ENCODE measurements around the gene TOR1A.
A peak's percentile ranks its signal among the peaks of the same experiment; 100 is the strongest.

The TOR1A gene

GRCh38 chr9:129775448-129775798 lies 48.5 kb downstream of the TOR1A start:
- CTCF ChIA-PET, result interaction anchor here (0.9 to 3.8 kb wide), 9 partner anchors 9 to 49 kb away, joined by 3 to 28 read pairs (median 7); no protein-coding TSS in a partner anchor
- peak in 2 of 3 donors; percentile 34 to 58 for DNase-seq
- 60% methylated on average over 1 of the region's 2 CpGs for WGBS (ENCODE audit: insufficient coverage)
- no peaks in the 10 kb centered on the region for H3K36me3 ChIP-seq (ENCODE audit: control insufficient read depth in 4 of 4, insufficient read depth in 4 of 4, low read length in 3 of 4)
- no peaks in the 10 kb centered on the region for H3K9me3 ChIP-seq (ENCODE audit: control extremely low read depth in 1 of 5, control insufficient read depth in 4 of 5, insufficient read depth in 2 of 5, low read depth in 1 of 5, low read length in 4 of 5)
- POLR2A ChIA-PET, result no interaction called here
- no peak overlapping the region for H3K27ac ChIP-seq (ENCODE audit: insufficient read depth in 1 of 2, low read depth in 1 of 2, low read length in 2 of 2, poor library complexity in 1 of 2, severe bottlenecking in 2 of 2)
- H3K4me1 ChIP-seq (ENCODE audit: control extremely low read depth in 1 of 4, control insufficient read depth in 4 of 4, insufficient read depth in 4 of 4, low read length in 3 of 4), result peaks cover 7 to 23% (median 20%) of the 10 kb centered on the region in 4 experiments
- no peak overlapping the region for H3K4me3 ChIP-seq (ENCODE audit: control insufficient read depth in 1 of 7, extremely low read depth in 1 of 7, insufficient read depth in 4 of 7, low read depth in 2 of 7, low read length in 6 of 7)
- H3K27me3 ChIP-seq (replicated peaks in 2 of 5; ENCODE audit: control insufficient read depth in 4 of 5, insufficient read depth in 5 of 5, low read length in 4 of 5), result peaks cover 0 to 14% (median 0%) of the 10 kb centered on the region in 5 experiments

- no peak overlapping the region for H3K4me3 ChIP-seq (ENCODE audit: control insufficient read depth in 1 of 7, extremely low read depth in 1 of 7, insufficient read depth in 4 of 7, low read depth in 2 of 7, low read length in 6 of 7)
- H3K36me3 ChIP-seq (ENCODE audit: control insufficient read depth in 4 of 4, insufficient read depth in 4 of 4, low read length in 3 of 4), result no peaks in the 10 kb centered on the region
- H3K27ac ChIP-seq (ENCODE audit: insufficient read depth in 1 of 2, low read depth in 1 of 2, low read length in 2 of 2, poor library complexity in 1 of 2, severe bottlenecking in 2 of 2), result no peak overlapping the region
- ChIA-PET POLR2A (no interaction called here), CTCF (interaction anchor here (0.9 to 3.8 kb wide), 7 partner anchors 9 to 37 kb away, joined by 3 to 28 read pairs (median 4); no protein-coding TSS in a partner anchor)
- H3K4me1 ChIP-seq (ENCODE audit: control extremely low read depth in 1 of 4, control insufficient read depth in 4 of 4, insufficient read depth in 4 of 4, low read length in 3 of 4), result peaks cover 7 to 23% (median 20%) of the 10 kb centered on the region in 4 experiments
- 90% methylated on average over 18 of the region's 20 CpGs for WGBS (ENCODE audit: insufficient coverage)
- H3K9me3 ChIP-seq (ENCODE audit: control extremely low read depth in 1 of 5, control insufficient read depth in 4 of 5, insufficient read depth in 2 of 5, low read depth in 1 of 5, low read length in 4 of 5), result no peaks in the 10 kb centered on the region
- no peak for DNase-seq
- peaks cover 0 to 11% (median 0%) of the 10 kb centered on the region in 5 experiments for H3K27me3 ChIP-seq (replicated peaks in 2 of 5; ENCODE audit: control insufficient read depth in 4 of 5, insufficient read depth in 5 of 5, low read length in 4 of 5)
Measured at GRCh38 chr9:129774791-129775447, 49.0 kb downstream of the TOR1A start.

- DNase-seq, result no peak
- Histone ChIP-seq H3K36me3 (ENCODE audit: control insufficient read depth in 4 of 4, insufficient read depth in 4 of 4, low read length in 3 of 4) (no peaks in the 10 kb centered on the region), H3K4me1 (ENCODE audit: control extremely low read depth in 1 of 4, control insufficient read depth in 4 of 4, insufficient read depth in 4 of 4, low read length in 3 of 4) (peaks cover 6 to 21% (median 20%) of the 10 kb centered on the region in 4 experiments), H3K9me3 (ENCODE audit: control extremely low read depth in 1 of 5, control insufficient read depth in 4 of 5, insufficient read depth in 2 of 5, low read depth in 1 of 5, low read length in 4 of 5) (no peaks in the 10 kb centered on the region), H3K4me3 (ENCODE audit: control insufficient read depth in 1 of 7, extremely low read depth in 1 of 7, insufficient read depth in 4 of 7, low read depth in 2 of 7, low read length in 6 of 7) (no peak overlapping the region), H3K27me3 (replicated peaks in 2 of 5; ENCODE audit: control insufficient read depth in 4 of 5, insufficient read depth in 5 of 5, low read length in 4 of 5) (peaks cover 0 to 11% (median 0%) of the 10 kb centered on the region in 5 experiments), H3K27ac (ENCODE audit: insufficient read depth in 1 of 2, low read depth in 1 of 2, low read length in 2 of 2, poor library complexity in 1 of 2, severe bottlenecking in 2 of 2) (no peak overlapping the region)
- WGBS (ENCODE audit: insufficient coverage), result 90% methylated on average over 2 of the region's 10 CpGs
- ChIA-PET POLR2A (no interaction called here), CTCF (interaction anchor here (0.9 to 2.9 kb wide), 4 partner anchors 9 to 36 kb away, joined by 3 to 13 read pairs (median 4); no protein-coding TSS in a partner anchor)
Measured at GRCh38 chr9:129773262-129774048, 50.5 kb downstream of the TOR1A start.

- ChIA-PET CTCF (interaction anchor here (1.0 kb wide), 1 partner anchor 10 kb away, joined by 3 read pairs; no protein-coding TSS in a partner anchor), POLR2A (no interaction called here)
- WGBS (ENCODE audit: insufficient coverage), result 90% methylated on average over 5 of the region's 5 CpGs
- H3K4me3 ChIP-seq (ENCODE audit: control insufficient read depth in 1 of 7, extremely low read depth in 1 of 7, insufficient read depth in 4 of 7, low read depth in 2 of 7, low read length in 6 of 7), result no peak overlapping the region
- H3K27ac ChIP-seq (ENCODE audit: insufficient read depth in 1 of 2, low read depth in 1 of 2, low read length in 2 of 2, poor library complexity in 1 of 2, severe bottlenecking in 2 of 2), result no peak overlapping the region
- DNase-seq, result no peak
- no peaks in the 10 kb centered on the region for H3K36me3 ChIP-seq (ENCODE audit: control insufficient read depth in 4 of 4, insufficient read depth in 4 of 4, low read length in 3 of 4)
- no peaks in the 10 kb centered on the region for H3K4me1 ChIP-seq (ENCODE audit: control extremely low read depth in 1 of 4, control insufficient read depth in 4 of 4, insufficient read depth in 4 of 4, low read length in 3 of 4)
- peaks cover 0 to 11% (median 0%) of the 10 kb centered on the region in 5 experiments for H3K27me3 ChIP-seq (replicated peaks in 2 of 5; ENCODE audit: control insufficient read depth in 4 of 5, insufficient read depth in 5 of 5, low read length in 4 of 5)
- no peaks in the 10 kb centered on the region for H3K9me3 ChIP-seq (ENCODE audit: control extremely low read depth in 1 of 5, control insufficient read depth in 4 of 5, insufficient read depth in 2 of 5, low read depth in 1 of 5, low read length in 4 of 5)
Measured at GRCh38 chr9:129770741-129771140, 53.2 kb downstream of the TOR1A start.

GRCh38 chr9:129769669-129770068 lies 54.3 kb downstream of the TOR1A start:
- ChIA-PET CTCF (no interaction called here), POLR2A (no interaction called here)
- peaks cover 0 to 10% (median 0%) of the 10 kb centered on the region in 5 experiments for H3K27me3 ChIP-seq (replicated peaks in 2 of 5; ENCODE audit: control insufficient read depth in 4 of 5, insufficient read depth in 5 of 5, low read length in 4 of 5)
- H3K4me3 ChIP-seq (ENCODE audit: control insufficient read depth in 1 of 7, extremely low read depth in 1 of 7, insufficient read depth in 4 of 7, low read depth in 2 of 7, low read length in 6 of 7), result no peak overlapping the region
- H3K4me1 ChIP-seq (ENCODE audit: control extremely low read depth in 1 of 4, control insufficient read depth in 4 of 4, insufficient read depth in 4 of 4, low read length in 3 of 4), result no peaks in the 10 kb centered on the region
- DNase-seq, result no peak
- H3K36me3 ChIP-seq (ENCODE audit: control insufficient read depth in 4 of 4, insufficient read depth in 4 of 4, low read length in 3 of 4), result no peaks in the 10 kb centered on the region
- no peaks in the 10 kb centered on the region for H3K9me3 ChIP-seq (ENCODE audit: control extremely low read depth in 1 of 5, control insufficient read depth in 4 of 5, insufficient read depth in 2 of 5, low read depth in 1 of 5, low read length in 4 of 5)
- no peak overlapping the region for H3K27ac ChIP-seq (ENCODE audit: insufficient read depth in 1 of 2, low read depth in 1 of 2, low read length in 2 of 2, poor library complexity in 1 of 2, severe bottlenecking in 2 of 2)
- WGBS (ENCODE audit: insufficient coverage), result 82% methylated on average over 5 of the region's 5 CpGs

- whole genome bisulfite sequencing (ENCODE audit: insufficient coverage), result 96% methylated on average over 6 of the region's 6 CpGs
- H3K27me3 ChIP-seq (replicated peaks in 2 of 5; ENCODE audit: control insufficient read depth in 4 of 5, insufficient read depth in 5 of 5, low read length in 4 of 5), result peaks cover 0 to 9% (median 0%) of the 10 kb centered on the region in 5 experiments
- H3K9me3 ChIP-seq (ENCODE audit: control extremely low read depth in 1 of 5, control insufficient read depth in 4 of 5, insufficient read depth in 2 of 5, low read depth in 1 of 5, low read length in 4 of 5), result no peaks in the 10 kb centered on the region
- H3K4me1 ChIP-seq (ENCODE audit: control extremely low read depth in 1 of 4, control insufficient read depth in 4 of 4, insufficient read depth in 4 of 4, low read length in 3 of 4), result no peaks in the 10 kb centered on the region
- DNase-seq, result no peak
- CTCF ChIA-PET, result interaction anchor here (0.7 to 1.3 kb wide), 4 partner anchors 9 to 31 kb away, joined by 3 to 4 read pairs (median 4); no protein-coding TSS in a partner anchor
- no peak overlapping the region for H3K4me3 ChIP-seq (ENCODE audit: control insufficient read depth in 1 of 7, extremely low read depth in 1 of 7, insufficient read depth in 4 of 7, low read depth in 2 of 7, low read length in 6 of 7)
- H3K27ac ChIP-seq (ENCODE audit: insufficient read depth in 1 of 2, low read depth in 1 of 2, low read length in 2 of 2, poor library complexity in 1 of 2, severe bottlenecking in 2 of 2), result no peak overlapping the region
- H3K36me3 ChIP-seq (ENCODE audit: control insufficient read depth in 4 of 4, insufficient read depth in 4 of 4, low read length in 3 of 4), result no peaks in the 10 kb centered on the region
- POLR2A ChIA-PET, result no interaction called here
Measured at GRCh38 chr9:129768486-129768885, 55.5 kb downstream of the TOR1A start.
